ENCODE results near the gene BLID.

Gene BLID

GRCh38 chr11:122138744-122139594, 23.0 kb upstream of the BLID start:
- DNase-seq = no peak

DNA sequence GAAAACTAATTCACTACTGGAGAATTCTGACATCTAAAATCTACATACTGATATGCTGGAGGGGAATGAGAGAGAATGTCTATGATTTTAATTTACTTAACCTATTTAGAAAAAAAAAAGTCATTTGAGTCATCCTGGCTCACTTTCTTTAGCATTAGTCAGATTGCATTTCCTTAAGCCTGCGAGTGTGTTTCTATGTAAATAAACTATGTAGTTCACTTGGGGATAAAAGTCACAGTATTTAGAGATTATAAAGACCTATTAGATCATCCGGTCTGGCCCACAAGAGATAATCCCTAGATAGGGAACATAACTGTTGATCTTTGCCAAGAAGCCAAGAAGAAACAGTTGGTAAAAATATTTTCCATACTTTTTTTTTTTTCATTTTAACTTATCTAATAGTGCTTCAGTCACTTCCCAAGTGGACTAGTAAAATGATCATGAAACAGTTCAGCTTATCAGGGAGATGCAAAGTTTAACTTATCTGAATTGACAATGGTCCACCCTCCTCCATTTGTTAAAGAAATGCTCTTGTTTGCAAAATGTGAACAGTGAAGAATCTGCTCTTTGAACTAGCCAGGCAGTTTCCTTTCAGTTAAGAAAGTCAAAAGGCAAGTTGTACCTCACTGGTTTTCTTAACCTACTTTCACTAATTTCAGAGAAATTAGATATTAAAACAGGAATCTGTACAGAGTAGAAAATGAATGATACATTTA, 21.2 kb upstream of the BLID start:
- DNase-seq = no peak

DNA sequence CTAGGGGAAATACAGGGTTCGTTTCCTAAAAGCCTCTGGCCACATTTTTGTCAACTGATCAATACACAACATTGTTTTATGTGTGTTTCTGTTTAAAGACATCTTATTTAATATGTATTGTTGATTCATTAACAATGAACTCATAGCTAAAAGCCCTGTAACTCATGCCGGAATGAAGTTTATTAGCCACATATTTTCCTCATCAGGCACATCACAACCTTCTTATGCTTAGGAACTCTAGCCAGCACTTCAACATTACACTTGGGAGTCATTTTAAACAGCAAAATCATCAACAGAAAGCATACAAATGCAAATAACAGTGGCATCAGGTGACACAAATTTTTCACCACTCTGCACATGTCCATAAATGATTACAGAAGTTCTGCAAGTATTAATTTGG, 15.1 kb upstream of the BLID start:
- DNase-seq = no peak

GRCh38 chr11:122128146-122128545, 12.1 kb upstream of the BLID start:
- no peak for DNase-seq

DNA sequence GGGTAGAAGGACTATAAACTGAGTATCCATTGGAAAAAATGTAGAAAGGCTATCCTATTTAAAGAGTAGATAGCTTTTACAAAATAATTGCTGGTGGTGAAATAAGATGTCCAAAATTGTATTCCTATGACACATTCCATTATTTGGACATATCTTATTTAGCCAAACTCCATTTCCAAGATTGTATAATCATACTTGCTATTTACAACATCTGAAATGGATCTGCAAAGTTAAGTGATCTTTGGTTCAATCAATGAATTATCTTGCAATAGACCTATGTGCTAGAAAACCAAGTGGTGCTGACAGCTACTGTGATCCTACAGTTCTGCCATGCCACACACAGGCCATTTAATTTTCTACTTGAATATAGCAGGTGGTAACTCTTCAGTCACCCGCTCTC, 11.0 kb upstream of the BLID start:
- no peak for DNase-seq

GRCh38 chr11:122126024-122126688, 10.1 kb upstream of the BLID start:
- DNase-seq = no peak

GRCh38 chr11:122123263-122123929, 7.4 kb upstream of the BLID start:
- no peak for DNase-seq

DNA sequence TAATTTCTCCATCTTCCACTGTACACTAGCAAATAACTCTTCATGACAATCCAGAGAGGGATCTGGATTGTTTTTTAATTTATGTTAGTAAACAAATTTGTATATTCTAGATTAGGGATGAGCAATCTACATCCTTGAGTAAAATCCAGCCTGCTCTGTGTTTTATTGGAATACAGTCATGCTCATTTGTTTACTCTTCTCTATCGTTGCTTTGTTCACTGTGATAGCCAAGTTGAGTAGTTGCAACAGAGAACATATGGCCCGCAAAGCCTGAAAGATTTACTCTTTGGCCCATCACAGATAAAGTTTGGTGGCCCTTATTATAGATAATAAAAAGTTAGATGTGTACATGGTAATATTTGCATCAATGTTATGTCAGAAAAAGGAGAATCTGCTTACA, 6.2 kb upstream of the BLID start:
- no peak for DNase-seq

DNA sequence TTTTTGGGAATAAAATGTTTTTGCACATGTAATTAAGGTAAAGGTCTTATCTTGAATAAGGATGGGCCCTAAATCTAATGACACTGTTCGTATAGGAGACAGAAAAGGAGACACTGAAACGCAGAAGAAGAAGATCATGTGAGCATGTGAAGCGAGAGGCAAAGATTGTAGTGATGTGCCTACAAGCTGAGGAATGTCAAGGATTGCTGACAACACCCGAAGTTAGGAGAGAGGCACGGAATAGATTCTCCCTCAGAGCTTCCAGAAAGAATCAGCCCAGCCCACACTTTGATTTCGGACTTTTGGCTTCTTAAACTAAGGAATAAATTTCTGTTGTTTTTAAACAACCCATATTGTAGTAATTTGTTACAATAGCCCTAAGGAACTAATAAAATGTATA, 4.1 kb upstream of the BLID start:
- DNase-seq = no peak

DNA sequence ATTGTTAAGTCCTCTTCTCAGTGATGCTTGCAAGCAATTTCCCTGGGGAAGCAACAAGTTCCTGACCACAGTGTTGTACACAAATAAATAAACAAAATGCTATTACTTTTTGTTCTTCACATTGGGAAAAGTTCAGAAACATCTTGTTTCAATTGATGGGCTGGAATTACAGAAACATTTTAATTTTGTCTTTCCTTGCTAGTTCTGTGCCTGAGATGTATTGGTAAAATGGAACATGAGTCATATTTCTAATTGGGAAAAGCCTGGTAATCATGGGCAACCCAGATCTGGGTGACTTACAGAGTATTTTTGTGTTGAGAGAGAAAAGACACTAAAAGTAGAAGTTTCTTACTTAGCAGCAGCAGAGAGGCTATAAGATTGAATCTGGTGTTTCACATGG, 576 bp upstream of the BLID start:
- DNase-seq = no peak

GRCh38 chr11:122114976-122115375, 1.0 kb downstream of the BLID start:
- DNase-seq = no peak

DNA sequence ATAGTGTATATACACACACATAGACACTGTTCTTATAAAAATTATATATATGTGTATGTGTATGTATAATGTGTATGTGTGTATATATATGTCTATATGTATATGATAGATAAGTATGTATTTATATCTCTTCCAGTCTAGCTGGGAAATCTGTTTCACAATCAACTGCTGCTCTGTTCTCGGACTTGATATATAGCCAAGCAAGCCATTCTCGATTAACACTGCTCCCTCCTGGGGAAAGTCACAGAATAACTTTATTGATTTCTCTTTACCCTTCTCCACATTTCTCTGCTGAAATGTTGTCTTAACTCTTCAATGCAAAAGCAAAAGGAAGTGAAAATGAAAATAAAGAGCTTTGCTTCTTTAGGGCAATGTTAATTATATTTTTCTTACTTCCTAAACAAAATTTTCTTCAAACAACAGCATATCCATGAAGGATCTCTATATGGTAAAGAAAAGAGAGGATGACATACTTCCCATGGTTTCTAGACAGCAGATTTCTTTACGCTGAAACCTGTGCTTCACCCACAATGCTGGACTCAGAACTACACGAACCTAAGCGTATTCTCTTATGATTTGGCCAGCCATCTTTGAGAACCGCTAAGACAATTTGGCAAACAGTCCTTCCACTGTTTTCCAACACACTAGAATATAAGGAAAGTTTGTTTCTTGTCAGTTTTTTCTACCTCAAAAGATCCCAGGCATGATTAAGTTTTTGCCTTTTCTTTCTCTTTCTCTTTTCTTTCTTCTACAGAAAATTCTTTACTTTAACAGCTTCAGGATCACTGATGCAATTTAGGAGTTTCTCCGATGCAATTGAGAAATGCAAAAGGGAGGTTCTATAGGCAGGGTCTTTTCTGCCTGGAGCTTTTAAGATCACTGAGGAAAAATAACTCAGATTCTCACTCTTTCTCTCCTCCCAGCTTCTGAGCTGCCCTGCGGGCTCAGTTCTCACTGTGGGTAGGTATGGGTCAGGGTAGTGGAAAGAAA, 1.9 kb downstream of the BLID start:
- no peak for DNase-seq

- DNase-seq = no peak
These were observed 3.3 kb downstream of the BLID start for GRCh38 chr11:122112470-122113365.

- DNase-seq = no peak
These were observed 6.1 kb downstream of the BLID start for GRCh38 chr11:122109932-122110331.

DNA sequence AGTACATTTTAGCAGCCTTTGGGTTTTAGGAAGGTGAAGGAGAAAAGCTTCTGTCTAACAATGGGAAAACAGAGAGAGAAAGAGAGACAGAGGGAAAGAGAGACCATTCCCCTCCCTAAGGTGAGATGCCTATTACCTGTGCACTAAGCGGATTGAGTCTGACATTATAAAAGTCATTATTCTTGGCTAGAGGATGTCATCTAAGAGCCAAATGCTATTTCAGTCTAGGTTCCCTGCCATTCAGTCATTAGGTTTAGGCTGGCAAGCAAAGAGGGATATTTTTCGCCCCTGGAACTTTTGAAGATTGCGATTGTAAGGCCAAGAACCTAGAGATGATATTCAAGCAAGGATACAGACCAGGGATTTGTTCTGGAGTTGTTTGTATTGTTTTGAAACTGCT, 7.2 kb downstream of the BLID start:
- DNase-seq = no peak

GRCh38 chr11:122108192-122108799, 7.7 kb downstream of the BLID start:
- DNase-seq = no peak

DNA sequence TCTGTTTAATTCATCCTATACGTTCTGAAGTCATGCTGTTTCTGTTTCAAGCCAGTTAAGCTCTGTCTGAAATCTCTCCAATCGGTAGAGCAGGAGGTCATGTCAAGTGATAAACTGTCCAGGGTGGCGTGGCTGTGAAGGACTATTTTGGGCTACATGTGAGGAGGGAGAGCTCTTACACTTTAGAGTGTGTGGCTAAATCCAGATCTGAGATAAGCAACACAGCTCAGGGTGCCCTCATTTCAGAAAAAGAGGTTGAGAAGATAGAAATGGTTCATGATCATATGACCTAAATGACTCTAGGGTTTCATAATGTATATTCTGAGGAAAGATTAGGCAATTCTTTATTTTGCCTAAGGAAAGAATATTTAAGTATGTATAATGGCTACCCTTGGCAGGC, 8.4 kb downstream of the BLID start:
- DNase-seq = no peak

DNA sequence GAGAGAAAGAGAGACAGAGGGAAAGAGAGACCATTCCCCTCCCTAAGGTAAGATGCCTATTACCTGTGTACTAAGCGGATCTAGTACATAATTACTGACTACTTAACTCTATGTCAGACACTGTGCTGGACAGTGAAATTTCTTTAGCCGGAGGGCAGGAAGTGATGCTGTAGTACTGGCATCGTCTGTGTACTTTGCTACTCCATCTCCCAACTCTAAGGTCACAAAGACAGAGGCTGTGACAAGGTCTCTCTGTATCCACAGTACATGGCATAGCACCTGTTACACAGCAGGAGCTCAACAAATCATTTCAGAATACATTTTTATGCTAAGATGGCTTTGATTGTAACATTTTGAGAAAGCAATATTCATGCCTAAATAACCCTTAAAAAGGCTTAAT, 9.0 kb downstream of the BLID start:
- no peak for DNase-seq

GRCh38 chr11:122105044-122105758, 10.8 kb downstream of the BLID start:
- DNase-seq = no peak

- DNase-seq = no peak
These were observed 11.7 kb downstream of the BLID start for GRCh38 chr11:122104341-122104740.
